ENCODE measurements around the gene BABAM2. TPM values are rescaled to one million over a fixed set of nuclear protein-coding genes. Genes with fewer than 3 reads are reported as not detected.

Gene BABAM2
- total and polyA plus RNA-seq, 2 experiments from 2014 or later = 28.8 to 43.6 TPM

GRCh38 chr2:28312307-28313219, 422.0 kb downstream of the BABAM2 start:
- Histone ChIP-seq H3K27ac (no peak overlapping the region), H3K4me3 (no peak overlapping the region), H3K36me3 (replicated peaks; ENCODE audit: insufficient read depth, low read depth) (no peaks in the 10 kb centered on the region), H3K27me3 (no peaks in the 10 kb centered on the region), H3K79me2 (no peaks in the 10 kb centered on the region), H3K9me3 (ENCODE audit: low read depth) (no peaks in the 10 kb centered on the region), H3K4me1 (ENCODE audit: insufficient read depth) (no peaks in the 10 kb centered on the region), H3K4me2 (no peak overlapping the region), H4K20me1 (ENCODE audit: insufficient read depth, poor library complexity, severe bottlenecking) (no peaks in the 10 kb centered on the region), H3K9me2 (replicated peaks; ENCODE audit: insufficient read depth) (no peaks in the 10 kb centered on the region), H2AFZ (no peak overlapping the region)
- no peak for DNase-seq (ENCODE audit: low spot score)
- 93% methylated on average over 6 of the region's 6 CpGs for WGBS (ENCODE audit: low lambda C conversion rate, missing lambda C conversion rate)
- TF ChIP-seq, protein P1, sequence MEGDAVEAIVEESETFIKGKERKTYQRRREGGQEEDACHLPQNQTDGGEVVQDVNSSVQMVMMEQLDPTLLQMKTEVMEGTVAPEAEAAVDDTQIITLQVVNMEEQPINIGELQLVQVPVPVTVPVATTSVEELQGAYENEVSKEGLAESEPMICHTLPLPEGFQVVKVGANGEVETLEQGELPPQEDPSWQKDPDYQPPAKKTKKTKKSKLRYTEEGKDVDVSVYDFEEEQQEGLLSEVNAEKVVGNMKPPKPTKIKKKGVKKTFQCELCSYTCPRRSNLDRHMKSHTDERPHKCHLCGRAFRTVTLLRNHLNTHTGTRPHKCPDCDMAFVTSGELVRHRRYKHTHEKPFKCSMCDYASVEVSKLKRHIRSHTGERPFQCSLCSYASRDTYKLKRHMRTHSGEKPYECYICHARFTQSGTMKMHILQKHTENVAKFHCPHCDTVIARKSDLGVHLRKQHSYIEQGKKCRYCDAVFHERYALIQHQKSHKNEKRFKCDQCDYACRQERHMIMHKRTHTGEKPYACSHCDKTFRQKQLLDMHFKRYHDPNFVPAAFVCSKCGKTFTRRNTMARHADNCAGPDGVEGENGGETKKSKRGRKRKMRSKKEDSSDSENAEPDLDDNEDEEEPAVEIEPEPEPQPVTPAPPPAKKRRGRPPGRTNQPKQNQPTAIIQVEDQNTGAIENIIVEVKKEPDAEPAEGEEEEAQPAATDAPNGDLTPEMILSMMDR (IDR thresholded peaks at IDR 0.05; ENCODE audit: poor library complexity) = no peak
- TF ChIP-seq EZH2 (IDR thresholded peaks at IDR 0.05; ENCODE audit: borderline replicate concordance) (no peak), EZH2phosphoT487 (IDR thresholded peaks at IDR 0.05; ENCODE audit: low read depth, severe bottlenecking, unreplicated experiment) (no peak)

- Histone ChIP-seq H3K36me3 (replicated peaks; ENCODE audit: insufficient read depth, low read depth) (no peaks in the 10 kb centered on the region), H3K9me3 (ENCODE audit: low read depth) (no peaks in the 10 kb centered on the region), H4K20me1 (ENCODE audit: insufficient read depth, poor library complexity, severe bottlenecking) (no peaks in the 10 kb centered on the region), H3K79me2 (no peaks in the 10 kb centered on the region), H3K27ac (no peak overlapping the region), H3K9me2 (replicated peaks; ENCODE audit: insufficient read depth) (no peaks in the 10 kb centered on the region), H3K4me2 (no peak overlapping the region), H2AFZ (no peak overlapping the region), H3K4me1 (ENCODE audit: insufficient read depth) (no peaks in the 10 kb centered on the region), H3K4me3 (no peak overlapping the region), H3K27me3 (no peaks in the 10 kb centered on the region)
- 79% methylated on average over 6 of the region's 6 CpGs for WGBS (ENCODE audit: low lambda C conversion rate, missing lambda C conversion rate)
- no peak for DNase-seq (ENCODE audit: low spot score)
- no peak for TF ChIP-seq EZH2phosphoT487 (IDR thresholded peaks at IDR 0.05; ENCODE audit: low read depth, severe bottlenecking, unreplicated experiment)
- TF ChIP-seq, protein P1 (IDR thresholded peaks at IDR 0.05; ENCODE audit: poor library complexity) = no peak
- no peak for TF ChIP-seq EZH2 (IDR thresholded peaks at IDR 0.05; ENCODE audit: borderline replicate concordance)
Observed at GRCh38 chr2:28313220-28313784, 422.8 kb downstream of the BABAM2 start.

GRCh38 chr2:28314968-28315367, 424.4 kb downstream of the BABAM2 start:
- no peak overlapping the region for H3K4me2 ChIP-seq
- H3K27me3 ChIP-seq = no peaks in the 10 kb centered on the region
- no peaks in the 10 kb centered on the region for H3K9me3 ChIP-seq (ENCODE audit: low read depth)
- no peak overlapping the region for H3K27ac ChIP-seq
- no peaks in the 10 kb centered on the region for H3K4me1 ChIP-seq (ENCODE audit: insufficient read depth)
- no peaks in the 10 kb centered on the region for H3K79me2 ChIP-seq
- no peaks in the 10 kb centered on the region for H3K9me2 ChIP-seq (replicated peaks; ENCODE audit: insufficient read depth)
- no peaks in the 10 kb centered on the region for H3K36me3 ChIP-seq (replicated peaks; ENCODE audit: insufficient read depth, low read depth)
- no peak for DNase-seq (ENCODE audit: low spot score)
- H3K4me3 ChIP-seq = no peak overlapping the region
- H4K20me1 ChIP-seq (ENCODE audit: insufficient read depth, poor library complexity, severe bottlenecking) = no peaks in the 10 kb centered on the region
- H2AFZ ChIP-seq = no peak overlapping the region
- TF ChIP-seq, protein P1 (IDR thresholded peaks at IDR 0.05; ENCODE audit: poor library complexity) = no peak
- TF ChIP-seq EZH2phosphoT487 (IDR thresholded peaks at IDR 0.05; ENCODE audit: low read depth, severe bottlenecking, unreplicated experiment) = no peak
- no peak for TF ChIP-seq EZH2 (IDR thresholded peaks at IDR 0.05; ENCODE audit: borderline replicate concordance)

All from hepatocyte (in vitro differentiated cells).